ENCODE measurements around the gene RELN.

DNA sequence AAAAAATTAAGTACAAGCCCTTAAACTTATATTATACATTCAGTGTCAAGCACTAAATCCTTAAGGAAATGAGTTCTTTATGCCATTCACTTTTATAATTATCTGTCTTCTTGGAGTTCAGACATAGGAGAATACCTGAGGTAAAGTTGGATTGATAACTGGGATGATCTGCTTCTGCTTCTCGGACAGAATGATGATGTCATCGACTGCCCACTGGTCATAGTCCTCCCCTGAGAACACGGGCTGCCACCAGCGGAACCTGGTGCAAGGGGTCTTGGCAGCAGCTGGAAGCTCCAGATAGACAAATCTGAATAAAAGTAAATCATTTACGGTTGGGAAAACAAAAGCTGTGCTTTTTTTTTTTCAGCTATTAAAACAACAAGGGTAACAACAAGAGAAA, 395.3 kb downstream of the RELN start:
- TF ChIP-seq FOXM1 (IDR thresholded peaks at IDR 0.05; ENCODE audit: borderline replicate concordance) (no peak), SP1 (IDR thresholded peaks at IDR 0.05) (no peak), SUZ12 (IDR thresholded peaks at IDR 0.05) (no peak), L3MBTL2 (conservative IDR thresholded peaks at IDR 0.05) (no peak), NFRKB (IDR thresholded peaks at IDR 0.05) (no peak), CTBP1 (IDR thresholded peaks at IDR 0.05; ENCODE audit: borderline replicate concordance) (no peak), ELF4 (IDR thresholded peaks at IDR 0.05) (no peak), FOXA1 (IDR thresholded peaks at IDR 0.05) (no peak), ARNT (IDR thresholded peaks at IDR 0.05) (no peak), BHLHE40 (IDR thresholded peaks at IDR 0.05; ENCODE audit: borderline replicate concordance) (no peak), HDGF (IDR thresholded peaks at IDR 0.05; ENCODE audit: borderline replicate concordance) (no peak), TARDBP (IDR thresholded peaks at IDR 0.05) (no peak)
- TF ChIP-seq, protein P1, sequence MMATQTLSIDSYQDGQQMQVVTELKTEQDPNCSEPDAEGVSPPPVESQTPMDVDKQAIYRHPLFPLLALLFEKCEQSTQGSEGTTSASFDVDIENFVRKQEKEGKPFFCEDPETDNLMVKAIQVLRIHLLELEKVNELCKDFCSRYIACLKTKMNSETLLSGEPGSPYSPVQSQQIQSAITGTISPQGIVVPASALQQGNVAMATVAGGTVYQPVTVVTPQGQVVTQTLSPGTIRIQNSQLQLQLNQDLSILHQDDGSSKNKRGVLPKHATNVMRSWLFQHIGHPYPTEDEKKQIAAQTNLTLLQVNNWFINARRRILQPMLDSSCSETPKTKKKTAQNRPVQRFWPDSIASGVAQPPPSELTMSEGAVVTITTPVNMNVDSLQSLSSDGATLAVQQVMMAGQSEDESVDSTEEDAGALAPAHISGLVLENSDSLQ (IDR thresholded peaks at IDR 0.05), result no peak

Data from HEK293T (cell line).